ENCODE results near the gene MRPS25.

Gene MRPS25

DNA sequence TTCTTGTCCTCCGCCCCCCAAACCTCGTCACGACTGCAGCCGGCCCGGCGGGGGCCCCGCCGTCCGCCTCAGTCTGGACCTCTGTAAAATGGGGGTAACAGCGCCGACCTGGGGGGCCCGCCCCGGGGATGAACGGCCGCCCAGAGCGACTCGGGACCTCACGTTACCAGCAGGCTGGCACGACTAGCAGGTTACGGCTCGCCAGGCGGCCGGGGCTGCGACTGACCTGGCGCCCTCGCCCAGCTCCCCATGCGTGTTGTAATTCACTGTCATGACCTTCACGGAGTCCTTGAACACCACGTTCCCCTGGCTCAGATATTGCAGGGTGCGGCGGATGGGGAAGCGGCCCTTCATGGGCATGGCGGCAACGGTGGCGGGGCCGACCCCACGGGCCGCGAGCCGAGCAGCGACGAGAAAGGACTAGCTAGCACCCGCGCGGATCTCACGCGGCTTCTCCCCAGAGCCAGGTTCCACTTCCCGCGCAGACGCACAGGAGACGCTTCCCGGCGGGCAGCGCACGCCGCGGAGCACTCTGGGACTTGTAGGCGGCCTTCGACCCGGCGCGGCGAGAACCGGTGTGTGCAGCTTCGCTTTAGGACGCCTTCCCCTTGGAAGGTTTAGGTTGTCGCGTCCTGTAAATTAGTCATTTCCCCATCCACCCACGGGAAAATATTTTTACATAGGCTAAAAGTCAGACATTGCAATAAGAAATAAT lies at the start of gene MRPS25:
Gene MRPS25 (minus strand): TSS at position 481 of the 715 bp plus-strand sequence. CDS start 121 bp downstream, at position 360.
- peak; percentile 80 for DNase-seq

DNA sequence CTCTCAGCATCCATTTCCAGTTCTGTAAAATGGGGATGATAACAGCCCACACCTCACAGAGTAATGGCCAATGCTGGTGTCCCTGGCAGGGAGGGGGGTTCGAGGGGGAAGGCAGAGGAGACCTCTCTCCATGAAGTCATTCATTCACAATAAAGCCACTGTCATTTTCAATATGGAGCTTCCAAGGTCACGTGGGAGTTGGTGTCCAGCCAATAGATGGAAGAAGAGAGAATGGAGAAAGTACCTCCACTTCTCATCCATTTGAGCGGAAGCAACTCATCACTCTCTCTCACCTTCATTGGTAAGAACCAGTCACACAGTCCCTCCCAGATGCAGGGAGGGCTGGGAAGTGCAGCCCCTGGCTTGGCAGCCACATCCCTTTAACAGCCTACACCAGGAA lies 48.8 kb upstream of the MRPS25 start:
- DNase-seq, result no peak

DNA sequence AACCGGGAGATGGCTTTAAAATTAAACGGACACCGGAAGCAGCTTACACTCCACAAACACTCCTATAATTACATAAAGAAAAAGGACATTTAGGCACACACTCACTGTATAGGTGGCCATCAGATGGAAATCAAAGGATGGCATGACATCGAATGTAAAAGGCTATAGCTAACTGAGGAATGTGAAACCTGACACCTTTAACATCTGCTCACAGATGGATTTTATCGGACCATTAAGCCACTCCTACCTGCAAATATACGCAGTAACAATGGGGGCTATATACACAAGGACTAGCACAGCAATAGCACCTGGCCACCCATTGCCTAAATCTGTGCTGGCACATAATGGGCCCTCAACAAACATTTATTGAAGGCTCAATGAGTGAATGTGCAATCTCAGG lies 48.4 kb upstream of the MRPS25 start:
- DNase-seq, result no peak

DNA sequence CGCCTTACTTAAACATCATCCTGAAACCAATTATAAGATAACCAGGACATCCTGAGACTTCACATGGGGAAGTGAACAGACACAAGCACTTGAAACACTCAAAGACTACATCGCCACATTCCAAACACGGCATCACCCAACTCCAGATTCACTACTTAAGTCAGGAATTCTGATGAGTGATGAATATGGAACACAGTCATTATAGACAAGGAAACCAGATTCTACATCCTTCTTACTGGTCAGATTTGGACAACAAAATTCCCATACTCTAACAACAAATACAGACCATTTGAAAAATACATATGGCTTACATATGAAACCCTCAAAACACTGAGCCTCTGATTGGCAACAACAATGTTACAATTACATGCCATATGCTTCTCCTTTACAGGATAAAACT lies 46.9 kb upstream of the MRPS25 start:
- DNase-seq, result no peak

DNA sequence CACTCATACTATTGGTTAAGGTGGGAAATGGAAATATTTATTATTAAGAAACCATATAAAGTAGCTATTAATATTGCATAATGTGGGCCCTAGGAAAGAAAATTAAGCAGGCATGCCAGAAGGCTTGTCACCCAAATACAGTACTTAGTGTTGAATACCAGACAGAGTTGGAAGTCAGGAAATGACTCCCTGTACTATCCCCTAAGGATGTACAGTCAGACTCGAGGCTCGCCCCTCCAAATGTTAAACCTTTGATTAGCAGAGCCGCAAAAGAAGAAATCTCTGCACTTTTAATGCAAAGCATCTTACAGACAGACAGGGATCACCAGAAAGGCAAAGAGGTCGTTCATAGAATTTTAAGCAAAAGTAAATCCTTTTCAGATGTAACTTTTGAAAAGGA lies 45.1 kb upstream of the MRPS25 start:
- DNase-seq, result no peak

DNA sequence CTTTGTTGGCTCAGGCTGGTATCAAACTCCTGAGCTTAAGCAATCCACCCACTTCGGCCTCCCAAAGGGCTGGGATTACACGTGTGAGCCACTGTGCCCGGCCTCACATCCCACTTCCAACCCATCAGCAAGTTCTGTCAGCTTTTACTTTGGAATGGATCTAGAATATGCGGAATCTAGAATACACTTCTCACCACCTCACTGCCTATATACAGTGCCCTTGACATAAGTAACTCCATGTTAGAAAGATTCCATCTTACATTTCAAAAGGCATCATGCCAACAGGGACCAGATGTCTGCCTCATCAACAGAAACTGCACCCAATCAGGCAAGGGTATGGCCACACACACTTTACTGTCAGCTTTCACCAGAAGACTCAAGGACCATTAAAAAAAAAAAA lies 43.8 kb upstream of the MRPS25 start:
- DNase-seq, result no peak

DNA sequence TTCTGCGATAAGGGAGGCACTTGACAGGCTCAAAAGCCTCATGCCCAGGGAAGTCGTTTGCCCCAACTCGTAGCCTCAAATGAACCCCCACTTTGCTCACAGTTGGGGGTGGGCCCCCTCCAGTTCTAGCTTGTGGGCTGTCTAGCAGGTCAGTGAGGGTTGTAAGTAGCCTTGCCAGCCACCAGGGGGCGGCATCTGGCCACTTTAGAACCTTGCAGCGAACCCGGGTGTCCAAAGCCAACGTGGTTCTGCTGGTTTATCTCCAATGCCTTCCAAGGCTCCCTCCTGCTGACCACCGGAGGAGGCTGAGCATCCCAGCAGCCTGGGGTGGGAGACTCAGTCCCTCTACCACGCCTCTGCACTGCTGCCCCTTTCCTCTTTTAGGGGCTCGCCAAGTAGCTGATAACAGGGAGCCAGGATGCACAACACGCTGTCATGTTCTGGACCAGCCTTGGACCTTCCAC lies 43.0 kb upstream of the MRPS25 start:
- DNase-seq, result peak; percentile 55

DNA sequence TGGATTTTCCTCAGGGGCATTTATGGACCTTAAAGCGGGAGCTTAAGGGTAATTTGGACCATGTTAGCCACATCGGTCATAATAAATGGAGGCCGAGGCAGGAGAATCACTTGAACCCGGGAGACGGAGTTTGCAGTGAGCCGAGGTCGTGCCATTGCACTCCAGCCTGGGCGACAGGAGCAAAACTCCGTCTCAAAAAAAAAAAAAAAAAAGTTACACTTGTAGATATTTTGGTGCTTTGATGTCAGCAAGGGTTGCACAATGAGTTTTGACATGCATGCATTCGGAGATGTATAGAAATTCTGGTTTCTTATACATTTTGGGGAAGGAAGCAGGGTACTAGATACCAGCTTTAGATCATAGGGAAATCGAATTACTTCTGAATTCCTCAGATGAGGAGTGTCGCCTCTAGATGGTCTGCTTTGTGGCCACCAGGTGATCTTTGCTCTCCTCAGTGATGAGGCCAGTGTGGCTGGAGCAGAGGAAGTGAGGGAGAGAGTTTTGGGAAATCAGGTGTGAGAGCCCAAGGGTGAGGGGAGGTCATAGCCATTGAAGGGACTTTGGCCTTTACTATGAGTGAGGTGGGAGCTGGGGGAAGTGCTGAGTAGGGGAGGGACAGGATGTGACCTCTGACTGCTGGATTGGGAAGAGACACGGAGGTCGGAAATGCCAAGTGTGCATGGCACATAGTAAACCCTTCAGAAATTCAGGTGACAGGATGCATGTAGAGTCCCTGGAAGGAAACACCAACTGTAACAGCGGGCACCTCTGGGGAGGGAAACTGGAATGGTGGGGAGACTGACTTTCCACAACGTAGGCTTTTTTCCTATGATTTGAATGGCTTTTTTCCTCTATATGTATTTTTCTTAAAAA lies 42.2 kb upstream of the MRPS25 start:
- DNase-seq, result no peak

DNA sequence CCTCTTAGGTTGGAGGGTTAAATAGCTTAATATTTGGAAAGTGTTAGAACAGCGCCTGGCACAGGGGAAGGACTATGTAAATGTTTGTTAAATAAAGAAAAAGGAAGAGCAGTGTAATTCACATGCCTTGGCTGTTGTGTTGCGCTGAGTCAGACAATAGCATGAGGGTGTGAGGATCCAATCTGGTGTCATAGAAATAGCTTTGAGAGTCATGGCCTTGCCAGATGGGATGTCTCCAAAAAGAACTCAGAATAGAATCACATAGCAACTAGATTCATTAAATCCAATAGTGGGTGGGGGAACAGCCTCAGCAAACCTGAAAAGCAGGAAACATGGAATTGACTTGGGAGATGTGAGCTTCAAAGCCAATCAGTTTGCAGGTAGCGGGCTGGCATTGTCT lies 37.7 kb upstream of the MRPS25 start:
- DNase-seq, result no peak

DNA sequence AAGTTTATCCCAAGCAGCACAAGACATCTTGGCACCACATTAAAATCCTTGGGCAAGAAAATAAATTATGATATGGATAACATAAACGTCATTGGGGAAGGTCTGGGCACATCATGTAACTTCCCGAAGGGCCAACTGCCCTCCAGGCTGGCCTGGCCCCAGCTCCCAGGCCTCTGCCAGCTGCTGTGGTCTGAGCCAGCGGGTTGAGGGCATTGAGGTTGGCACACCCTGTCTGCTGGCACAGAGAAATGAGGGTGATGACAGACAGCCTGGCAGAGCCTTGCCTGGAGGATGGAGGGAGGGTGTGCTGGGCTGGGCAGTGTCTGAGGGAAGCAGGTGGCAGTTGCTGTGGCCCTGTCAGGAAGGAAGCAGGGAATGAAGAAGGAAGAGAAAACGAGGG lies 37.1 kb upstream of the MRPS25 start:
- no peak for DNase-seq

DNA sequence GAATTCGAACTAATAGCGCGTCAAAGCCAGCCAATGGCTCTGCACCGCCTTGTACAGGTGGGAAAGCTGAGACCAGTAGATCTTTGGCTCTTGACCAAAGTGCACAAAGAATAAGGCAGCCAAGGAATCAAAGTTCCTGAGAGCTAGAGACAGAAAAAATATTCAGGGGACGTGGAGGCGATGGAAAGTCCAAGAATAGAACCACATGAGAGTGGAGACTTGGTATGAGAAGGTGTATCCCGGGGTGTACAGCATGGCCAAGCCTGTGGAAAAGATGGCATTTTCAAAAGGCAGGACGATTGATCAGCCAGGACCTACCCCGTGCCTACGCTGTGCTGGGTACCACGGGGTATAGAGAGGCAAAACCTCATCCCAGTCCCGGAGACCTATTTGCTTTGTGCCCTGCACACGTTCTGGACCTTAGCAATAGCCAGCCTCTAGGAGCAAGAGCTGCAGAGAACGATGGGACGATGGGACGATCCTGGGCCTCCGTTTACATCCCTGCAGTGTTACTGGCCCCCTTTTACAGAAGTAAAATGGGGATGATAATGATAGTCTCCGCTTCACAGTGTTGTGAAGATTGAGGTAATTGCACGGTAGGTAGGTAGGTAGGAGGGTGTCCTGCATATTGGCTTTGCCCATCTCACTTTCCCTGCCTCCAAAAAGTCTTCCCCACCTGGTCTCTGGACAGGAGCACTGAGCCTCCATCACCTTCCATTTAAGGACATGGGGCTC lies 34.4 kb upstream of the MRPS25 start:
- no peak for DNase-seq

DNA sequence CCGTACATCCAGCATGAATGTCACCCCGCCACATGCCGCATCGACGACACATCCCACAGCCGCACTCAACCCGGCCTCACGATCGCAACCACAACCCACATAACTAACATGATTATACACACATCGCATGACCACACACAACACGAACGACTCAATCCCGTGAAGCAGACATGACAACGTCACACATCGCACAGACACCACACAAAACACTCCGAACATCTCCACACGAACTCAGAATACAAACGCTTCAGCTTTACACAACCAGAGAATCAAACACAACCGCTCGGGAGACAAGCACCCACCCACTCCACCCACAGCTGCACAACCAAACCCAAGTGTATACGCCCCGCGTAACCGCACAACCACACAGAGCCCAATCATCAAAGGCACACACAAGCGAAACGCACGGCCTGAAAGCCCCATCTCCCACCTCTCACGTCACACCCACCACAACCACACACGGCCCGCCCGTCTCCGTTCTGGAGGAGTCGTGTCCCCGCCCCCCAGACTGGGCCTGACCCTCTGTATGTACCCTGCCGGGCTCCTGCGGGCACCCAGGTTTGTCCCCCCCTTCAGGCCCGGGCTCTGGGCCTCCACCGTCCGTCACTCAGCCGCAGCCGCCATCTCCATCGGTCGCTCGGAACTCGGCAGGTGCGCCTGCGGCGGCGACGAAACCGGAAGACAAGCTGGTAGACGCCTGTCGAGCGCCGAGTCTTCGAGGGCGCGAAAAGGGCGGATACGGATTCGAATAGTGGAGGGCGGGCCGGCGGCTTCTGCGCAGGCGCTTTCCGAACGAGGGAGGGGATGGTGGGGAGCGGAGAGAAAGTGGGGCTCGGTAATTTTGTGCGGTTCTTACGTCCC lies 33.6 kb upstream of the MRPS25 start, which contains the start of gene RBSN:
Gene RBSN (minus strand): TSS at position 646 of the 861 bp plus-strand sequence. CDS start 3,028 bp downstream, outside the sequence.
- DNase-seq, result peak; percentile 86

DNA sequence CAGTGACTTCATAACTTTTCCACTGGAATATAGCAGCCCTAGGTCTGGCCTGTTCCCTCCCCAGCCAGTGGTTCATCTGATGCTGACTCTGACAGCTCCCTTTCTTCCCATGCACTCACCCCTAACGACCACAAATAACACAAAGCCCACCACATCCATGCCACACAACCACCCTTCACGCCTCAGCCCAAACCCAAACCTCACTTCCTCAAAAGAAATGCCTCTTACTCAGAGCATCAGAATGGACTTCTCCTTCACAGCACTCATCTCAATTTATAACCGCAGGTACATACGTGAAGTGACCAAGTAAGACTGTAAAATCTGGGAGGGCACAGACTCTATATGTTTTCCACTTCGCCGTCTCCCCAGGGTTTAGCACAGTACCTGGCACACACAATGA lies 32.8 kb upstream of the MRPS25 start:
- no peak for DNase-seq

DNA sequence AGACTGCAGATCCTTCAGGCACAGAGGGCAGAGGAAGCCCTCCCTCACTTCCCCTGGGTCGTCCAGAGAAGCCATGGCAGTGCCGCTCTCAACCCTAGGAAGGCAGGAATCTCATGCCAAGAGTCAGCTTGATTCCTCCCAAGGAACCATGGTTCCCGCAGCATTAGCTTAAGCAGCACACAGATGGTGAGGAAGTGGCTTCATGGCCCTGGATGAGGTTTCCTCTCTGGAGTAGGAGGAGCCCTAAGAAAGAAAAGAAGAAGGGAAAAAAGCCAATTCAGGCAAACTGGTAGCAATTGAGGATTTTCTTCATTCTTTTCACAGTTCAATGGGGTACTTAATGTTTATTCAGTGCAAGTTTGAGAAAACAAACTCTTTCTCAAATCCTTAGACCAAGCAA lies 30.9 kb upstream of the MRPS25 start:
- DNase-seq, result no peak

DNA sequence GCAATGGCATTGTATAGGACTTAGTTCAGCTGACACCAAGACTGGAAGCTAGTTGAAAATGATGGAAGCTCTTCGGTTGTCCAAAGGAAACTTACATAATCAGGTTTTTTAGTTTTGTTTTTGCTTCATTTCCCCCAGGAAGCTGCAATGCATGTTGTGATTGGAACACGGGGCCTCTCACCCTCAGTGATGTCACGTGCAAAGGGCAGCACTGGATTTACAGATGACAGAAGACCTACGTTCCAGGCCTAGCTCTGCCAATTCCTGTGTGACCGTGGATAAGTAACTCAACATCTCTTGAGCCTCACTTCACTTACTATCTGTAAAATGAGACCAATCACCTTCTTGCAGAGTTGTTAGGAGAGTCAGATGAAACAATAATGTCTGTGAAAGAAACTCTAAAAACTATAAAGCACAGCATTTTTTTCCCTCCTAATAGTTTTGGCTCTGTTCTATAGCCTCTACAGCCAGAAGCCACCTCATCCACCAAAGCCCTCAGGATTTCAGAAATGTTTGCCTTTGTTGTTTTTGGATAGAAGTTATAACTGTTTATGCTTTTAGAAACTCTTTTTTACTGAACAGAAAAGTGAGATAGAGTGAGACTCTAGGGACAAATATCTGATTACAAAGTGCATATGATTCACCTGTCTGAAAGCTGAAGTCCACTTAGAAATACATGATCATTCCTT lies 29.2 kb upstream of the MRPS25 start:
- DNase-seq, result no peak

DNA sequence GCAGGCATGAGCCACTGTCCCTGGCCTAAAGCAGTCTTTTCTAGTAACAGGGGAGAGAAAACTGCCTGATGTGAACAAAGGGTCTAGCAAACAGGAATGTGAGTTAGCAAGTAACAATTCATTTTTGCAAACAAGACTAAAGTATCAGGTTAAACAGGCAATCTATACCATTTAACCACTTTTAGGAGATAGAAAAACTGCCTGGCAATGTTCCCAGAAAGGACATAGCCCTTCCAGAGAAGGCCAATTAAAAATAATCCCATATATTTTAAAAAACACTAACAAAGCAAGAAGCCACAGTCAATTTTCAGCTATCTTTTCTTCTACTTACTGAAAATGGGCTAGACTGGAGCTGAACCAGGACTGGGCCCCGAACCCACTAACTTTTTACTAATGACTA lies 27.6 kb upstream of the MRPS25 start:
- DNase-seq, result peak; percentile 5

DNA sequence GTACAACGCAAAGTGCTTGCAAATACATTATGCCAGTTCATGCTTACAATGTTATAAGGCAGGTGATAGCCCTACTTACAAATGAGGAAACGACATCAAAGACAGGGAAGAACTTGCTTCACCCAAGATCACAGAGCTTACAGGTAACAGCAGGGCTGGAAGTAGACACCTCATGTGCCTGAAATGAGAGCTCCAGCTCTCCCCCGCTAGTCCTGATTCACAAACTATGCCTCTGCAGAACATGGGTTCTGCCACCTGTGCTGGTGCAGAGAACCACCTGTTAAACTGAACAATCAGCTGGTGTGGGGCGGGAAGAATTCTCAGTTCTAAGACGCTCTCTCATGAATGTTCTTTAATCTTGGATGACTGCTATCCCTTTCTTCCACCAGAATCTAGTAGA lies 26.5 kb upstream of the MRPS25 start:
- DNase-seq, result no peak

DNA sequence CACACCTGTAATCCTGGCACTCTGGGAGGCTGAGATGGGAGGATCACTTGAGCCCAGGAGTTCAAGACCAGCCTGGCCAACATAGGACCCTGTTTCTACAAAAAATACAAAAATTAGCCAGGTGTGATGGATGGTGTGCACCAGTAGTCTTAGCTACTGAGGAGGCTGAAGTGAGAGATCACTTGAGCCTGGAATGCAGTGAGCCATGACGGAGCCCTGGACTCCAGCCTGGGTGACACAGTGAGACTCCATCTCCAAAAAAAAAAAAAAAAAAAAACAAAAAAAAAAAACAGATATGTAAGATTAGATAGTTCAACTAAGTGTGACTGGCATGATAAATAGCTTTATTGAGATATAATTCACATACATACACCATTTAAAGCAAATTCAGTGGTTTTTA lies 24.1 kb upstream of the MRPS25 start:
- no peak for DNase-seq

DNA sequence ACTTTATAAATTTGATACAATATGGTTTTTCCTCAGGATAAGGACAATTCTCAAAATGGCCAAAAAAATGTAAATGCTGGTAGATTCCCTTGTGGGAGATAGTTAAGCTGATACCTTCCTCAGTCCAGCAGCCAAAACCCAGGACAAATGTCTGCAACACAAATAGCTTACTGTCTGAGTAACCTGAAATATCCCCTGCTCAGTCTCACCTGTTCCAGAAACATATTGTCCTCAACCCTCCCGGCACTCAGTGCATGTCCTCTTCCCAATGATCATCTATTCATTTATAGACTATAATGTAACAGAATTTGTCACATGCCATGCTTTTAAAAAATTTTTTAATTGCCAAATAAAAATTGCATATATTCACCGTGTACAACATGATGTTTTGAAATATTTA lies 21.6 kb upstream of the MRPS25 start:
- DNase-seq, result no peak

DNA sequence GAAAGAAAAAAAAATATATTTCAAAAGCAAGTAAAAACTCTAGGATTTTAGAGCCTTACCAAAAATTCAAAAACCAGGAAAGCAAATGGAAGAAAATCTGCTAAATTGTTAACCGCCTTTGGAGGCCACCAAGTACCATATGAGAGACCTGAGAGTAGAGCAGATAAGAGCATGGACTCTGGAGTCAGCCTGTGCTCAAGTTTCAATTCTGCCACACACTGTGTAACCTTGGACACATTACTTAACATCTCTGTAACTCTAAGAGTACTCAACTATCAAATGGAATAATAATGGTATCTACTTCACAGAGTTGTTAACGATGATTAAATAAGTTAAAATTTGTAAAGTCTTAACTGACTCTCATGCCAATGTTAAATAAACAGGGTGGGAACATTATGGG lies 21.1 kb upstream of the MRPS25 start:
- DNase-seq, result no peak

DNA sequence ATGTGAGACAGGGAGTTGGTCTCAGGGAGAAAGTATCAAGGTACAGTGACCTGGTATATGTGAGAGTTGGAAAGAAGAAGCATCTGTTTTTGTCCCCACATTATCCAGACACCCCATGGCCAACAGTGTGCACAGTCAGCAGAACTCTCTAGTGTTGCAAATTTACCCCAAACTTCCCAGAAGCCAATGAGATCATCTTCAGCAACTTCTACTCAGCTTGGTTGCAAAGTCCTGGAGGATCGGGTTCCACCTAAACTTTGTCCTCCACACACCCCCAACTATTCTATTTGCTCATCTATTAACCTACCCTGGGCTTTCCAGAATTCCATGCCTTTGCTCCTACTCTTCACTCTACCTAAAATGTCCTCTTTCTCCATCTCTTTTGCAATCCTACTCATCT lies 18.1 kb upstream of the MRPS25 start:
- no peak for DNase-seq
